GM06990 (cell line): ENCODE results near the gene STPG1.

Source experiments
- DNase-seq: peaks from one replicate; pipeline ENCODE4 v3.0.0-alpha.2; 2011; ENCODE audit not compliant: insufficient read length; ENCODE audit errors: extremely low read depth
- H3K27me3 ChIP-seq: replicated peaks from 2 replicates; pipeline ENCODE4 v1.6.0; 2011; ENCODE audit warnings: low read length; ENCODE audit not compliant: control insufficient read depth, insufficient read depth
- H3K36me3 ChIP-seq: 2 replicates; pipeline ENCODE4 v1.5.1; 2011; ENCODE audit warnings: low read length; ENCODE audit not compliant: control insufficient read depth, insufficient read depth
- H3K4me3 ChIP-seq: replicated peaks from 2 replicates; pipeline ENCODE4 v1.5.1; 2011; ENCODE audit warnings: low read depth, mild to moderate bottlenecking, control low read depth, low read length
- CTCF ChIP-seq: IDR thresholded peaks from 2 replicates; pipeline ENCODE4 v1.5.1; 2011; ENCODE audit warnings: low read length, control low read depth, mild to moderate bottlenecking, inconsistent platforms; ENCODE audit not compliant: insufficient read depth, poor library complexity, severe bottlenecking

STPG1 gene

GRCh38 chr1:24382165-24382577, 31.4 kb downstream of the STPG1 start:
- TF ChIP-seq CTCF = no peak
- DNase-seq = no peak
- H3K4me3 ChIP-seq = no peak overlapping the region
- H3K36me3 ChIP-seq = 0 out of 2 replicates have a peak, but pooled peaks cover 1% of the 10 kb centered on the region
- H3K27me3 ChIP-seq = no peaks in the 10 kb centered on the region

- TF ChIP-seq CTCF = no peak
- no peak for DNase-seq
- Histone ChIP-seq H3K4me3 (no peak overlapping the region), H3K36me3 (0 out of 2 replicates have a peak, but pooled peaks cover 1% of the 10 kb centered on the region), H3K27me3 (no peaks in the 10 kb centered on the region)
These were observed 32.3 kb downstream of the STPG1 start for GRCh38 chr1:24381256-24381655.

- no peak for TF ChIP-seq CTCF
- Histone ChIP-seq H3K4me3 (no peak overlapping the region), H3K36me3 (0 out of 2 replicates have a peak, but pooled peaks cover 1% of the 10 kb centered on the region), H3K27me3 (no peaks in the 10 kb centered on the region)
- DNase-seq = no peak
These were observed 33.1 kb downstream of the STPG1 start for GRCh38 chr1:24380508-24380907.

- no peak for DNase-seq
- H3K36me3 ChIP-seq = 0 out of 2 replicates have a peak, but pooled peaks cover 1% of the 10 kb centered on the region
- TF ChIP-seq CTCF = no peak
- H3K27me3 ChIP-seq = no peaks in the 10 kb centered on the region
- H3K4me3 ChIP-seq = no peak overlapping the region
These were observed 33.8 kb downstream of the STPG1 start for GRCh38 chr1:24379733-24380315.

- no peaks in the 10 kb centered on the region for H3K36me3 ChIP-seq
- DNase-seq = no peak
- H3K4me3 ChIP-seq = no peak overlapping the region
- no peaks in the 10 kb centered on the region for H3K27me3 ChIP-seq
- no peak for TF ChIP-seq CTCF
These were observed 38.4 kb downstream of the STPG1 start for GRCh38 chr1:24374891-24375786.
